HepG2 (cell line): ENCODE data around the gene ATP11A. TPM values are rescaled to one million over a fixed set of nuclear protein-coding genes. Genes with fewer than 3 reads are reported as not detected.
A peak's percentile ranks its signal among the peaks of the same experiment; 100 is the strongest.

Experiments
- BATF2 ChIP-seq: sonication (generic); formaldehyde crosslinking; IDR thresholded peaks from 2 replicates; pipeline ENCODE4 v1.8.0; 2022; ENCODE audit warnings: mild to moderate bottlenecking, missing genetic modification reagents, moderate library complexity
- FOXJ3 ChIP-seq: sonication (generic); formaldehyde crosslinking; IDR thresholded peaks from 2 replicates; pipeline ENCODE4 v1.4.0; 2020; ENCODE audit warnings: missing genetic modification reagents, mild to moderate bottlenecking, borderline replicate concordance
- GABPB1 ChIP-seq: IDR thresholded peaks from 2 replicates; pipeline ENCODE4 v1.6.1; 2016; ENCODE audit warnings: mild to moderate bottlenecking, missing genetic modification reagents, moderate library complexity, missing compliant biosample characterization
- HNF1A ChIP-seq, 2 experiments: sonication (generic) in 1 of 2; formaldehyde crosslinking in 1 of 2; IDR thresholded peaks; 2 replicates each; pipeline versions ENCODE4 v1.4.0 to v1.6.1; 2016 to 2020; ENCODE audit warnings: borderline replicate concordance in 1 of 2, low read depth in 1 of 2, mild to moderate bottlenecking in 1 of 2, missing genetic modification reagents in 1 of 2
- KDM2A ChIP-seq: sonication (generic); formaldehyde crosslinking; IDR thresholded peaks from 2 replicates; pipeline ENCODE4 v1.4.0; 2020; ENCODE audit warnings: low read depth, missing genetic modification reagents, borderline replicate concordance
- MAFF ChIP-seq: IDR thresholded peaks from 2 replicates; pipeline ENCODE4 v1.6.1; 2011; ENCODE audit warnings: low read depth, low read length, improper control_type of control experiment
- NFAT5 ChIP-seq: sonication (generic); formaldehyde crosslinking; IDR thresholded peaks from 2 replicates; pipeline ENCODE4 v1.4.0; 2020; ENCODE audit warnings: missing genetic modification reagents
- RBFOX2 ChIP-seq: fragments of 200-400 bp; formaldehyde crosslinking; IDR thresholded peaks from 2 replicates; pipeline ENCODE4 v1.6.1; 2017; ENCODE audit warnings: low read depth, mild to moderate bottlenecking, low read length
- RFX3 ChIP-seq: IDR thresholded peaks from 2 replicates; pipeline ENCODE4 v1.6.1; 2016; ENCODE audit warnings: missing biosample characterization, missing genetic modification reagents
- SALL1 ChIP-seq: sonication (generic); formaldehyde crosslinking; IDR thresholded peaks from 2 replicates; pipeline ENCODE4 v1.8.0; 2022; ENCODE audit warnings: mild to moderate bottlenecking, missing genetic modification reagents
- SNRNP70 ChIP-seq: fragments of 200-400 bp; formaldehyde crosslinking; IDR thresholded peaks from 2 replicates; pipeline ENCODE4 v1.6.1; 2017; ENCODE audit warnings: mild to moderate bottlenecking, low read depth, low read length, moderate library complexity
- SP5 ChIP-seq: IDR thresholded peaks from 2 replicates; pipeline ENCODE4 v1.6.1; 2016; ENCODE audit warnings: low read depth, borderline replicate concordance
- TP53 ChIP-seq: sonication (generic); formaldehyde crosslinking; conservative IDR thresholded peaks from 2 replicates; pipeline ENCODE4 v1.4.0; 2020; ENCODE audit warnings: missing genetic modification reagents
- TRIM24 ChIP-seq: sonication (generic); formaldehyde crosslinking; IDR thresholded peaks from 2 replicates; pipeline ENCODE4 v1.8.0; 2022; ENCODE audit warnings: mild to moderate bottlenecking, missing genetic modification reagents
- WIZ ChIP-seq: sonication (generic); formaldehyde crosslinking; IDR thresholded peaks from 2 replicates; pipeline ENCODE4 v1.5.1; 2020; ENCODE audit warnings: mild to moderate bottlenecking, missing genetic modification reagents
- ZFP36 ChIP-seq: fragments of 150-350 bp; IDR thresholded peaks from 2 replicates; pipeline ENCODE4 v1.6.1; 2018; ENCODE audit warnings: borderline replicate concordance, low read length, low read depth; ENCODE audit not compliant: partially characterized antibody
- ZNF260 ChIP-seq: sonication (generic); formaldehyde crosslinking; IDR thresholded peaks from 2 replicates; pipeline ENCODE4 v1.4.0; 2020; ENCODE audit warnings: missing genetic modification reagents, low read depth, mild to moderate bottlenecking, borderline replicate concordance
- ZNF263 ChIP-seq: sonication (generic); formaldehyde crosslinking; IDR thresholded peaks from 2 replicates; pipeline ENCODE4 v1.4.0; 2020; ENCODE audit warnings: missing genetic modification reagents
- ZNF3 ChIP-seq: IDR thresholded peaks from 2 replicates; pipeline ENCODE4 v1.7.0; 2017; ENCODE audit warnings: inconsistent platforms
- ZNF605 ChIP-seq: sonication (generic); formaldehyde crosslinking; IDR thresholded peaks from 2 replicates; pipeline ENCODE4 v1.8.0; 2022; ENCODE audit warnings: mild to moderate bottlenecking, missing genetic modification reagents
- ZNF619 ChIP-seq: sonication (generic); formaldehyde crosslinking; IDR thresholded peaks from 2 replicates; pipeline ENCODE4 v1.4.0; 2020; ENCODE audit warnings: mild to moderate bottlenecking, missing genetic modification reagents
- polyA plus RNA-seq, 8 experiments: library from polyadenylated mRNA; depleted of rRNA in 3 of 8; stranded (reverse) in 7 of 8; unstranded in 1 of 8; fragments of >200 nt; fragmentation: Illumina TruSeq in 4 of 8; extraction: Trizol in 4 of 8; gene quantifications; 2 replicates each; pipeline versions ENCODE4 v1.2.1 to v1.2.3, GENCODE V29; 2011 to 2016; ENCODE audit warnings: low read depth in 4 of 8, missing spikeins in 1 of 8, mixed read lengths in 1 of 8; ENCODE audit not compliant: insufficient read depth in 1 of 8
- total RNA-seq, 5 experiments: library from RNA; depleted of rRNA; stranded (reverse); fragments of >200 nt; fragmentation: Illumina TruSeq; extraction: Trizol; gene quantifications; 2 replicates each; pipeline ENCODE4 v1.2.3, GENCODE V29; 2016; ENCODE audit warnings: low read depth in 1 of 5

ATP11A gene
- total and polyA plus RNA-seq, 2 of the 13 experiments (the other 11 are each of a cell fraction or from before 2014, with no cell fraction given) = 18.4 to 20.1 TPM

- TF ChIP-seq NFAT5 (peak; percentile 63; the same call in 1 of the 2 replicates), SALL1 (CRISPR knock-in tag) (no peak; the same call in 1 of the 2 replicates), TP53 (CRISPR knock-in tag) (no peak), WIZ (no peak), ZNF619 (CRISPR knock-in tag) (no peak), HNF1A (IDR thresholded peaks at IDR 0.05; ENCODE audit: low read depth) (no peak), HNF1A (CRISPR knock-in tag; IDR thresholded peaks at IDR 0.05; ENCODE audit: borderline replicate concordance) (no peak), BATF2 (CRISPR knock-in tag) (no peak), TRIM24 (no peak), ZNF605 (no peak), MAFF (no peak), ZNF263 (peak; percentile 86; the same call in 1 of the 2 replicates), SNRNP70 (no peak), RBFOX2 (peak; percentile 79), FOXJ3 (no peak), SP5 (CRISPR knock-in tag) (no peak), GABPB1 (CRISPR knock-in tag) (no peak), ZNF3 (CRISPR knock-in tag) (no peak), RFX3 (CRISPR knock-in tag) (no peak), ZFP36 (no peak), ZNF260 (no peak), KDM2A (CRISPR knock-in tag) (peak; percentile 2; the same call in 1 of the 2 replicates)
These were observed 568 bp downstream of the ATP11A start (continued) for GRCh38 chr13:112690283-112690929.
